ENCODE data around the gene ADGRD1.

Gene ADGRD1

DNA sequence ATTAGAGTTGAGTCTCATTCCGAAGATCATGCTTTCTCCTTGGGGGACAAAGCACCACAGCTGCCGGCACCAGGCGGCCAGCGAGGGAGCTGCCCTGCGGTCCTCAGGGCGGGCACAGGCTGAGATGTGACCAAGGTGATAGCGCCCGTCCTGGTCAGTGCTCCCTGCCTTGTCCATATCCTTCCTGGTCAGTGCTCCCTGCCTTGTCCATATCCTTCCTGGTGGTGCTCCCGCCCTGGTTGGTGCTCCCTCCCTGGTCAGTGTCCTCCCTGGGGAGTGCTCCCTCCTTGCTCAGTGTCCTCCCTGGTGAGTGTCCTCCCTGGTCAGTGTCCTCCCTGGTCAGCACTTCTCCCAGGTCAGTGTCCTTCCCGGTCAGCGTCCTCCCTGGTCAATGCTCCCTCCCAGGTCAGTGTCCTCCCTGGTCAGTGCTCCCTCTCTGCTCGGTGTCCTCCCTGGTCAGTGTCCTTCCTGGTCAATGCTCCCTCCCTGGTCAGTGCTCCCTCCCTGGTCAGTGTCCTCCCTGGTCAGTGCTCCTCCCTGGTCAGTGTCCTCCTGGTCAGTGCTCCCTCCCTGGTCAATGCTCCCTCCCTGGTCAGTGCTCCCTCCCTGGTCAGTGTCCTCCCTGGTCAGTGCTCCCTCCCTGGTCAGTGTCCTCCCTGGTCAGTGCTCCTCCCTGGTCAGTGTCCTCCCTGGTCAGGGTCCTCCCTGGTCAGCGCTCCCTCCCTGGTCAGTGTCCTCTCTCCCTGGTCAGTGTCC is 92.2 kb downstream of the ADGRD1 start:
- DNase-seq = no peak

DNA sequence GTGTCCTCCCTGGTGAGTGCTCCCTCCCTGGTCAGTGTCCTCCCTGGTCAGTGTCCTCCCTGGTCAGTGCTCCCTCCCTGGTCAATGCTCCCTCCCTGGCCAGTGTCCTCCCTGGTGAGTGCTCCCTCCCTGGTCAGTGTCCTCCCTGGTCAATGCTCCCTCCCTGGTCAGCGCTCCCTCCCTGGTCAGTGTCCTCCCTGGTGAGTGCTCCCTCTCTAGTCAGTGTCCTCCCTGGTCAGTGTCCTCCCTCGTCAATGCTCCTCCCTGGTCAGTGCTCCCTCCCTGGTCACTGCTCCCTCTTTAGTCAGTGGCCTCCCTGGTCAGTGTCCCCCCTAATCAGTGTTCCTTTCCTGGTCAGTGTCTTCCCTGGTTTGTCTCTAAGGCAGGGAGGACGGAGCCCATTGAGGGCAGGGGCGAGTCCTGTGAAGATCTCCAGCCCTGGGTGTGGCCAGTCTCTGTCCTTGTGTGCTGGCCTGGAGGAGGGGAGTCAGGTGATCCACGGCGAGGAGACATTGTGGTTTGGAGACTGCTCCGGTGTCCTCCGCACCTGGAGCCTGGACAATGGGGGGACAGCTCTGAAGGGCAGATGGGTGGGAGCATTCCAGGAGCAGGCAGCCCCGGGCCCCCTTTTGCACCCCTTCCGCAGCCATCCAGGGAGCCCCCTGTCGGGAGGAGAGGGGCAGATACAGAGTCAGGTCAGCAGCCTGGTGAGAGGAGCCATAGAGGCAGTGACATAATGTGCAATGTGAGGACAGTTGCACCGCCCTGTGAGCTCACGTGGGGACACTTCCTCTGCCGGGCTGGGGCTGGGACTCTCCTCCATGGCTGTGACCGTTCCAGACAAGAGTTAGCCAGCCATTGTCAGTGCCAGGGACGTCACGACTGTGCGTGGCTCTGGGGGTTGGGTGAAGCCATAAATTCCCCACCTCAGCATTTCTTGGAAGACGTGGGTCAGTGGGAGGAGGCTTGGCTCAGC is 93.4 kb downstream of the ADGRD1 start:
- DNase-seq = no peak

DNA sequence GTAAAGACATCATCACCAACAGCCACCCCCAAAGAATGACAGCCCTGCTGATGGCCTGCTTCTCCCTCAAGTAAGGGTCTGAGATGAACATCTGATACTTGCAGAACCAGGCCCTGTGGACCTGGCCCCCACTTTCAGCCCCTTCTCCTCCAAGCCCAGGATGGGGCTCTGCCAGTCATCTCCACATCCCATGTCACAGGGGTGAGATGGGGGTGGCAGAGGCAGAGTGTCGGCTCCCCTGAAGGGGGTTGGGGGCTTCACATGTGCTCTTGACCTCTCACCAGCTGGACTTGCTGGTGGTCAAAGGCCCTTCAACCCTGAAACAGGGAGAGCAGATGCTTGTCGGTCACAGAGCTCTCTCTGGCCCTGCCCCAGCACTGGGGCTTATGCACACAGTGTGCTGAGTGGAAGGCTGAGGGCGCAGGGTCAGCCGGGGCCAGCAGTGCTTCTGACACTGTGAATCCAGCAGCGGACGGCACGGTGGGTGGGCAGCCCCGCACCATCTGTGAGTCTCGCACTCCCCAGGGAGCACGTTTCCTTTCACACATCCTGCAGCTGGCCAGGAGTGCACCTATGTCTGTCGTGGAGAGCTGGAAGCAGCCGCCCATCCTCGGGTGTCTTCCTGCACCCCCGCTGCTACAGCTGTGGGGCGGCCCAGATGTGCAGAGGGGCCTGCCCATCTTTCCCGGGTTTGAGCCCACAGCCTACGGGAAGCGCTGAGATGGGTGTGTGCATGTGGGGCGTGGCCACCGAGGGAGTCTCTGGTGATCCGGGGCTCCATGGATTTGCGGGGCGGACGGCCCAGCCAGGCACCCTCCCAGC is 94.3 kb downstream of the ADGRD1 start:
- no peak for DNase-seq

DNA sequence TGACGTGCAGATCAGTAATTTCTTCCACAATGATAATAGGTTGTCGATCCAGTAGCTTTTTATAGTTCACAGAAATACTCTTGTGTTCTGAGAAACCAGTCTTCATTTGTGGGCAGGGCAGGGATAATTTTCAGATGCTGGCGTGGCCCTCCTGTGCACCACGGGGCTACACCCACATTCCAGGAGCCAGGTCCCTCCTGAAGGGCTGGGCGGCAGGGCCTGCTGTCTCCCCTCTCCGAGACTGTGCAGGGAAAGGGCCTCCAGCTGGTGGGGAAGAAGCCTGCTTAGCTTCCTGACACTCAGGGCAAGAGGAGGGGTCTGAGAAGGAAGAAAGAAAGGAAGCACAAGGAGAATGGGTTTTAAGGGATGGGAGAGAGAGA is 94.9 kb downstream of the ADGRD1 start:
- no peak for DNase-seq

DNA sequence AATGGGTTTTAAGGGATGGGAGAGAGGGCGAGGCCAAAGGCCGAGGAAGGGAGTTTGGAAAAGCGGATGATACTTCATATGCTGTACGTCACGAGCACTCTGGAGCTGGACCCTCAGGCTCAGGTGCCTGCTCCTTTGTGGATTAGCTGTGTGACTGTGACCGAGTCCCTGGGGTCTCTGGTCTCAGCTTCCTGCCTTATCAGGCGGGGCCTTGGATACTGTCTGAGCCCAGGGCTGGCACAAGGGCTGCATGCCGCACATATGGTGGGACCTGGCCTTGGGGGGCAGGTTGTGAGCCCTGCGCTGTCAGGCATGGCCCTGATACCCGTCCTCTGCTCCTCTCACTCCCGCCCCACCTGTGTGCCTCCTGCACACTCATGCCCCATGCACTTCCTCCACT is 95.3 kb downstream of the ADGRD1 start:
- DNase-seq = no peak

DNA sequence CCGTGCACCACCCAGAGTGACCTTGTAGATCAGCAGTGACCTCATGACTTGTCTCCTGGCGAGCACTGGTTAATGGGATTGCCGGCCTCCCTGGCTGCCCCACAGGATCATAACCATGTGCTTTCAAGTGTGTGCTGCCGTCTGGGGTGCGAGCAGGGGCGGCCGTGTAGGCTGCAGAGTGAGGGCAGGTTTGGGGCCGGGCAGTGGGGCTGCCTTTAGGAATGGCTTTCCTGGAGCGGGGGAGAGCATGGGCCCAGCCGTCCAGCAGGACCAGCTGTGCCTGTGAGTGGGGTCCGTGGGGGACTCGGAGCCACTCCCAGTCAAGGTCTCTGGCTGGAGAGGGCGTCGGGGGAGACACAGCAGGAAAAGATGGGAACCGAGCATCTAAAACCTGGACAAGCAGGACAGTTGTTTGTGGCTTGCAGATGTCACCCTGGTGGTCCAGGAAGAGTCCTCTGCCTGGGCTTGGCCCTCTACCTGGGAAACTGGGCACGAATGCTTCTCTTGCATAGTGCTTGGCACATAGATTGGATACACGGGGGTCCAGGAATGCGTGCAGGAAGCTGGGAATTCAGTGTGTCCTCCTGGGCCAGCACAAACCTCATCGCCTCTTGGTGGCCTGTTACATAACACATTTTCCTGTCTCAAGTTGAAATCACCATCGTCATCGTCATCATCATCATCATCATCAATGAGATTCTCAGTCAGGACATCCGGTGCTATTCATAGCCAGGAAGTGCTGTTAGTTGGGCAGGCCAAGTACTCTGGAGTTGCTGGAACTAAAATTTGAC is 96.0 kb downstream of the ADGRD1 start:
- no peak for DNase-seq

DNA sequence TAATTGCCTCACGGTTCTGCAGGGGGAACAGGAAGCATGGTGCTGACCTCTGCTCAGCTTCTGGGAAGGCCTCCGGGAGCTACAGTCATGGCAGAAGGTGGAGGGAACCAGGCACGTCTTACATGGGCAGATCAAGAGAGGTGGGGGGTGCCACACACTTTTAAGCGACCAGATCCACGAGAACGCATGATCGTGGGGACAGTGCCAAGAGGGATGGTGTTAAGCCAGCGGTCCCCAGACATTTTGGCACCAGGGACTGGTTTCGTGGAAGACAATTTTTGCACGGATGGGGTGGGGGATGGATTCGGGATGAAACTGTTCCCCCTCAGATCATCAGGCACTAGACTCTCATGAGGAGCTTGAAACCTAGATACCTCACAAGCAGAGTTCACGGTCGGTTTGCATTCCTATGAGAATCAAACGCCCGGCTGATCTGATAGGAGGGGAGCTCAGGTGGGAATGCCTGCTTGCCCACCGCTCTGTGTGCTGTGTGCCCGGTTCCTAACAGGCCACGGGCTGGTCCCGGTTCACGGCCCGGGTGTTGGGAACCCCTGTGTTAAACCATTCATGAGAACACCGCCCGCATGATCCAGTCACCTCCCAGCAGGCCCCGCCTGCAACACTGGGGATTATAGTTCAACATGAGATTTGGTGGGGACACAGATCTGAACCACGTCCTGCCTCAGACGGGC is 96.9 kb downstream of the ADGRD1 start:
- DNase-seq = no peak

DNA sequence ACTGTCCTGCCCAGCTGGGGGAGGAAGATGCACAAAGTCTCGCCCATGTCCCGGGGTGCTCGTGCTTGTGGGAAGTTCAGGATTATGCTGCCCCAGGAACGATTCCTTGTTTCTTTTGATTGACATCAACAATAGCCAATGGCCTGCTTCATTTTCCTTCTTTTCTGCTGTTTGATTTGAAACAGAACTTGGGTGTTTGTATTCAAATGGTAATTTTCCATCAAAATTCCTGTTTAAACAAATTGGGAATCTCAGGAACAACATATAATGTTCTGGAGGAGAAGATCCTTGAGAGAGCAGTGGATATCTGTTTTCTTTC is 97.4 kb downstream of the ADGRD1 start:
- DNase-seq = no peak

DNA sequence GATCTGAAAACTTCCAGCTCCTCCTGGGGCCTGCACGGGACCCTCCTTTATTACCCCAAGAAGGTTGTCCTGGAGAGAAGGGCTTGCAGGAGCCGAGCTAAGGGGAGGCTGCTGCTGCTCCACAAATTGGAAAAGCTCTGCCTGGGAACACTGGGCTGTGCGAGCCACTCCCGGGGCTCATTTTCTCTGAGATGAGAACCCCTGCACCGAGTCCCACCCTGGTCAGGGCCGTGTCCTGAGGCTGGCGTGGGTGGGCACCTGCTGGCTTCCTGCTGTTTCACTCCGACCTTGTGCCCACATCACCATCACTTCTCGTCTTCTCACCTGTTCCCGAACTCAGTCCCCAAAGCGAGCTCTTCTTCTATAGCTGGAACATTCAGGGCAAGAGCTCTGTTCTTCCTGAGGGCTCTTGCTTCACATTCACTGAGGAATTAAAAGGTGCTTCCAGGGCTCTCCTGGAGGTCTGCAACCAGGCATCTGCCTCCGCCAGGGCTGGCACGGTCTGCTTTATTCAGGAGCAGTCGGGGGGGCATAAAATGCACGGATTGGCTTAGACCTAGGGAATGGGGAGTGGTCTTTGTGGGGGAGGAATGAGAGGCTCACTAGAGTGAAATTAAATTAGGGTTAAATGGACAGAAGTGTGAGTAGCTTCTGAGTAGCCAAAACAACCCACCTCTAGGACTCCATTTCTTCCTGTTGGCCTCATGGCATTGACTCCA is 98.5 kb downstream of the ADGRD1 start:
- DNase-seq = no peak

DNA sequence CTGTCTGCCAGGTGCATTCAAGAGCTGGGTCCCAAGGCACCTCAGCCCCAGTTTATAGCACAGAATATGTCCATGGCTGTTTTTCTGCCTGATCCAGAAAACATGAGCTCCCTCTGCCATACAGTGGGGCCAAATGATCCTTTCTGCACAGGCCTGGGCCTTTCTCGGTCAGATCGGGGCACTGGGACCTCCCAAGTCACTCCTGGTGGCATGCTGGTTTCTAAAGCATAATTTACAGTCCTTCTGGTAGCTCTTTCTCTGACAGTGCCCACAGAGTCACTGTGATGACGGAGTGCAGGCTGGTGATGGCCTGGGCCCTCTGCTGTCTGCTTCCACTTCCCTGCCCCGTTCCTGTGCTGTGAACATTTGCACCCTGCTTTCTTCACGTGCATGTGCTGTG is 99.2 kb downstream of the ADGRD1 start:
- DNase-seq = no peak

DNA sequence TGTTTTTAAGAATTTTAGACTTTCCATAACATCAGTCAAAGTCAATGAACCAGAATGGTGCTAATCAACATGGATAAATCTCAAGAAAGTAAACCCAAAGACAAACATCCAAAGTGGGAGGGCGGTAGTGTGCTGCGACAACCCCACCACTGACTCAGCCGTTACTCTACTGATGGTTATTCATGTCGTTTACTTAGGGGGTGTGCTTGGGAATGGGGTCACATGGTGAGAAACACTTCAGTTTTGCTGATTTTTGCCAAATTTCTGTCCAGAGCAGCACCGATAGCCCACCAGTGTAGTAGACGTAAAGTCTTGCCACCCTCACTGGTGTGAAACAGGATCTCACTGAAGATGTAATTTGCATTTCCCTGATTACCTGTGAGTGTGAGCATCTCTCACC is 99.9 kb downstream of the ADGRD1 start:
- no peak for DNase-seq

DNA sequence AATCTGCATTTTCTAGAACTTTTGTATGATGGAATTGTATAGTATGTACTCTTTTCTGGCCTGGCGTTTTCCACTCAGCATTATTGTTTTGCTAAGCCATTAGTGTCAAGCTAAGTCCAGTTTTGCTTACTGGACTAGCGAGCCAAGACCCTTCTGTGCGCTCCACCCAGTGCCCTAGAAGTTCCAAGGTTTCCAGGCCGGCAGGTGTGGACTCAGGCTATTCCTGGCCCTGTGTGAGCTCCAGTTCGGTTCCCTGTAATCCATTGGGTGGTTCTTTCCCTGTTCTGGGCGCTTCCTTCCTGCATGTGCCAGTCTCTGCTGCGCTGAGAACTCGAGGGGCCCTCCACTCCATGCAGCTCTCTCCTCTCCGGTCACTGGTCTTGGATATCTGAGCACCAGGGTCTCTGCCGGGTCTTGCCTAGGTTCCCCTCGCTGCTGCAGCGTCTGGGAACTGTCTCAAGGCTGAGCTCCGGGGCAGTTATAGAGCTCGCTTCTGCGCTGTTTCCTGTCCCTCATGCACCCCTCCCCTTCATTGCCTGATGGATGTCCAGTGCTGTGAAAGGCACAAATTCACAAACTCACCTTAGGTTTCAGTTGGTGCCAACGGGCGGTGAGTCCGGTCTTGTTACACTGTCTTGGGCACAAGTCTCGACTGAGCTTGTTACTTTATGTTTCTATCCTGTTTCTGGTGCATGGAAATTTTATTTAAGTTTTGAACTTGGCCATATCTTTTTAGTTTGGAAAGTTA is 100.8 kb downstream of the ADGRD1 start:
- no peak for DNase-seq

DNA sequence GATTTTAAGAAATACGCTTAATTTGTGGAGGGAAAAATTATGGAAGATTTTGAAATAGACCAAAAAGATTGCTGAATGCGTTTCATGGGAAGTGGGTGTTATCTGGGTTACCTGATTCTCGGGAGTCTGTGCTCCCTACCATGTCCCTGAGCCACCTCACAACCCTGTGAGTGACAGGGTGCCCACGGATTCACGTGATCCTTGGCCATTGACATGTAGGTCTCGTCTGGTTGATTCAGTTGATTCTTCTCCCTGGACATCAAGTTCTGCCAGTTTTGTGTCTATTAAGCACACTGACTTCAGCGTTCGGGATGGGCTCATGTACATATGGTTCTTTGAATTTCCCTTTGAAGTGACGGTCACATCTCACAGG is 101.4 kb downstream of the ADGRD1 start:
- DNase-seq = no peak

DNA sequence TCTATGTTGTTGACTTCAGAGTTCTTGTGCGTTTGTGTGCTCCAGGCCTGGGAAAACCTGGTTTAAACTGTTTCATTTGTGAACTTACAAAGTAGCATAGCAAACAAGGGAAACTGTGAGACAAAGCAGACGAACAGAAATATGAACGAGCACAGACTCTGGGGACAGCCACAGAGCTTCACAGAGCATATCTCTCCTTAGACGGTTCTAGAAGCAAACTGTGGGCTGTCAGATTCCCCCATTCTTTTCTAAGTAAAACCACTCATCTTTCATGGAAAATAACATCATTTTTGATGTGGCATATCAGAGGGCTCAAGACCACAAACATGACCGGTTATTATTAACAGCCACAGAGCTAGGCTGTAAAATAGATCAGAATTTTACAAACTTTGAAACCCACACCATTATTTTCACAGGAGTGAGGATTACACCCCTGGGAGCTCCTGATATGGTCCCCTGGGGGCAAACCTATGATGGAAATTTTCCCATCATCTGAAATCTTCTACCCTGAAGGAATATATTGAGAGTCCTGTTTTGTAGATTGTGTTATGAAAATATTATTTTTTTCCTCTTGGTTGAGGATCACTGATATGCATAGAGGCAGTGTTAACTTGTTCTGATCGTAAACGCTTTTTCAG is 102.0 kb downstream of the ADGRD1 start:
- no peak for DNase-seq

DNA sequence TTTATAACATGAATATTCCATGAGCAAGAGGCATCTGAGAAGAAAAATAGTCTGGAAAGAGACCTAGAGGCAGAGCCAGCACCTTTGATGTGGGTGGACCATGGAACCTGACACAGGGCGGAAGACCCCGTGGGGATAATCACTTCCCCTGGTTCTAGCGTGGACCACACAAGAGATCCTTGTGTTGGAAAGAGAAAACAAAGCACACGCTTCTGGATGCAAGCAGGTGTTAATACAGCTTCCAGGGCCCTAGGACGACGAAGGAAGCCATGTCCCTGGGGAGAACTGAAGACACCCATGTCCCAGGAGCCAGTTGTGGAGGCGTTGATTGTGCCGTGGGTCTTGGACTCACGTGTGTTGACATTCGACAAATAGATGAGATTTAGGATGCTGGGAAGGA is 102.9 kb downstream of the ADGRD1 start:
- DNase-seq = no peak

DNA sequence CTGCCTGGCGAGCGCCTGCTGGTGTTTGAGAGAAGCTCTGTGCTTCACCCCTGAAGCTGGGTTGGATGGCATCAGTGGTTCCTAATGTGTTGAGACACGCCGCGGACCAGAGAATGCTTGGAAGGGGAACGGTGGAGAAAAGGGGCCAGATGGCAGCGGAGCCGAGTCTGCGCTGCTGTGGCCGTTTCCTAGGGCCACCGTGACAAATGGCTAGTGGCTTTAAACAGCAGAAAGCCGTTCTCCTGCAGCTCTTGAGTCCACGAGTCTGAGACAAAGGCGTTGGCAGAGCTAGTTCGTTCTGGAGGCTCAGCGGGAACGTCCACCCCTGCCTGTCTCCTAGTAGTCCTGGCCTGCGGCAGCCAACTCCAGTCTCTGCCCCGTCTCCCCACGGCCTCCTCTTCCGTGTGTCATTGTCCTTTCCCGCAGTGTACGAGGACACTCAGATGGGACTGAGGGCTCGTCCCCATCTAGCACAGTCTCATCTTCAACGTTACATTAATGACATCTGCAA is 103.6 kb downstream of the ADGRD1 start:
- no peak for DNase-seq

DNA sequence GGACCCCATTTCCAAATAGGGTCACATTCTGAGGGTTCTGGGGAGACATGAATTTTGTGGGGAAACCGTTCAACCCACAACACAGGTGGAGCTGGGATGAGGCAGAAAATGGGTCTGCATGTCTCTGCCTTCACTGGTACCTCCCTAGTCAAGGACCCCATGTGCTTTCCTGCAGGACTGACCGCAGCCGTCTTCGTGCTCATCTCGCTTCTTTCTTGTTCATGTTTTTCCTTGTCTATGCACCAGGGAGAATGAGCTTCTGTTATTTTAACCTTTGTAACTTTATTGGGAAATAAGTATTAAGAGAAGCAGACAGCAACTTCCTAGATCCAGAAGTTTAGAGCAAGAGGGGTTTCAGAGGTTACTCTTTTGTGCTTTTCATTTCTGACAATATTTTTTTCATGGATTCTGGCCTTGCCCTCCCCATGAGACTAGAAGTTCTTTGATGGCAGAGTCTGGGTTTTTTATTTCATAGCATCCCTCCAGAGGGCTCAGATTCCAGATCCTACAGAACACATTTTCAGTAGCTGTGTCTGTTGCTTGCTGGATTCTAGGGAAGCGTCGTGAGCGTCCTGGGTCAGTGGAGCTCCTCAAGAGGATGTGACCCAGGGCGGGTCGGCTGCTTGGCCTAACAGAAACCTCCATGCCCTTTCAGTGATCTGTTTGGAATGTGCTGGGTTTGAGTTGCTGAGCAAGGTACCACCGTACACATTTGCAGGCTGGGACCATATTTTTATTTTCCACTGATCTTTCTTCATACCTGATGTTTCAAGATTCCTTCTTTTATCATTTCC is 104.2 kb downstream of the ADGRD1 start:
- DNase-seq = no peak

DNA sequence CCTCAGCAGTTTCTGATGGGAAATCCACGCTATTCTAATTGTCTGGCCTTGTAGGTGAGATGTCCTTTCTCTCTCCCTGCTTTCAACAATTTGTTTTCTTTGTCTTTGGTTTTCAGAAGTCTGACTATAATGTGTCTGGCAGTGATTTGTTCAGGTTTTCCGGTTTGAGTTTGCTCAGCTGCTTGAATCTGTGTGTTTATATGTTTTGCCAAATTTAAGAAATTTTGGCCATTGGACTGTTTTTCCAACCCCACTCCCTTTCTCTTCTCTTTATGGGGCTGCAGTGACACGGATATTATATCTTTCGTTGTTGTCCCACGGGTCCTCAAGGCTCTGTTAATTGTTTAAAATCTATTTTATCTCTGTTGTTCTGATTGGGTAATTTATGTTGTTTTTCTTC is 105.0 kb downstream of the ADGRD1 start:
- no peak for DNase-seq

Measured in NCI-H510A treated with DMSO at 0.1 percent for 48 hours (cell line).